Esophagus muscularis mucosa (tissue), 4 donors: Measurements from ENCODE around the gene HABP4. TPM values are rescaled to one million over a fixed set of nuclear protein-coding genes. Genes with fewer than 3 reads are reported as not detected.

ENCODE experiments used
- DNase-seq: peaks from one replicate; pipeline ENCODE4 v3.0.0-alpha.2; 2017; ENCODE audit errors: extremely low spot score
- H3K27ac ChIP-seq, 4 donors: fragments of 200-600 bp; sonication (generic); replicated peaks in 1 of 4; 1 replicate in 3 of 4; 2 replicates in 1 of 4; pipeline ENCODE4 v1.5.1; 2016 to 2019; ENCODE audit warnings: mild to moderate bottlenecking in 1 of 4
- H3K27me3 ChIP-seq, 4 donors: fragments of 200-600 bp; sonication (generic); one replicate each; pipeline versions ENCODE4 v1.5.1 to v1.6.0; 2016 to 2019
- H3K36me3 ChIP-seq, 4 donors: fragments of 200-600 bp; sonication (generic); one replicate each; pipeline ENCODE4 v1.5.1; 2016 to 2019
- H3K4me1 ChIP-seq, 4 donors: fragments of 200-600 bp; sonication (generic); one replicate each; pipeline ENCODE4 v1.5.1; 2016 to 2019
- H3K4me3 ChIP-seq, 4 donors: fragments of 200-600 bp; sonication (generic); 1 replicate in 2 of 4; 2 replicates in 2 of 4; pipeline ENCODE4 v1.5.1; 2016 to 2019; ENCODE audit warnings: mild to moderate bottlenecking in 4 of 4, moderate library complexity in 1 of 4
- H3K9me3 ChIP-seq, 4 donors: fragments of 200-600 bp; sonication (generic); 1 replicate in 3 of 4; 2 replicates in 1 of 4; pipeline ENCODE4 v1.5.1; 2016 to 2019
- EP300 ChIP-seq: sonication (generic); formaldehyde crosslinking; IDR thresholded peaks from one replicate; pipeline ENCODE4 v1.6.1; 2017; ENCODE audit warnings: antibody characterized with exemption
- POLR2A ChIP-seq: fragments of 450-650 bp; IDR thresholded peaks from one replicate; pipeline ENCODE4 v1.6.1; 2017; ENCODE audit warnings: antibody characterized with exemption, moderate library complexity, mild to moderate bottlenecking, low read depth
- POLR2AphosphoS5 ChIP-seq, 2 donors: sonication (generic); formaldehyde crosslinking; IDR thresholded peaks; one replicate each; pipeline ENCODE4 v1.6.1; 2017; ENCODE audit warnings: antibody characterized with exemption in 2 of 2
- WGBS: methylation state at CpG from one replicate; pipeline ENCODE4 v1.1.5; 2018; 5-methylcytosine and 5-hydroxymethylcytosine counted together
- intact Hi-C: fragments of 100-400 bp; cut with DNase I; formaldehyde crosslinking; loops from one replicate; pipeline ENCODE4 v1.15.1; 2023
- total RNA-seq, 4 donors: library from RNA; depleted of rRNA; stranded (reverse); fragments of >200 nt; gene quantifications; one replicate each; pipeline versions ENCODE4 v1.1.0 to v1.2.1, GENCODE V29; 2016
- TF ChIP-seq, protein P1 (sequence below), 3 experiments: fragments of 200-600 bp in 2 of 3; fragments of 450-650 bp in 1 of 3; sonication (generic) in 2 of 3; IDR thresholded peaks; one replicate each; pipeline ENCODE4 v1.5.1; 2017 to 2019; ENCODE audit warnings: antibody characterized with exemption in 3 of 3, mild to moderate bottlenecking in 2 of 3, moderate library complexity in 1 of 3

The HABP4 gene
- total RNA-seq, 4 donors from 2014 or later, result 38.4 to 97.2 (median 54.2) TPM

DNA sequence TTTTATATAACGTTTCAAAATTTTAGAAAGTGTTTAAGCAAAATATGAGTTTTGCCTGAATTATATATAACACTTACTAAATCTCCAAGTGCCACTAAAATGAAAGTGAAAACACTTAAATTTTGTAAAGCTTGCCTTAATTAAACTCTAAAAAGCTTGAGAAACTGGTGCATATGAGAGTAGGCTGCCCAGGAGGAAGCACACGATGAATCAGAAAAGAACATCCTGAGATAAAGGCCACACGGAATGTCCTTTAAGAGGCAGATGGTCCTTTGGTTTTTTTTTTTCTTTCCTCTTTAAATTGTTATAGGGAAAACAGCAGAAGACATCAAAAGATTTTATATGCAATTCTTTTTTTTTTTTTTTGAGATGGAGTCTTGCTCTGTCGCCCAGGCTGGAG, 60.3 kb downstream of the HABP4 start:
- WGBS, result 79% methylated on average over 4 of the region's 4 CpGs
- TF ChIP-seq, protein P1, sequence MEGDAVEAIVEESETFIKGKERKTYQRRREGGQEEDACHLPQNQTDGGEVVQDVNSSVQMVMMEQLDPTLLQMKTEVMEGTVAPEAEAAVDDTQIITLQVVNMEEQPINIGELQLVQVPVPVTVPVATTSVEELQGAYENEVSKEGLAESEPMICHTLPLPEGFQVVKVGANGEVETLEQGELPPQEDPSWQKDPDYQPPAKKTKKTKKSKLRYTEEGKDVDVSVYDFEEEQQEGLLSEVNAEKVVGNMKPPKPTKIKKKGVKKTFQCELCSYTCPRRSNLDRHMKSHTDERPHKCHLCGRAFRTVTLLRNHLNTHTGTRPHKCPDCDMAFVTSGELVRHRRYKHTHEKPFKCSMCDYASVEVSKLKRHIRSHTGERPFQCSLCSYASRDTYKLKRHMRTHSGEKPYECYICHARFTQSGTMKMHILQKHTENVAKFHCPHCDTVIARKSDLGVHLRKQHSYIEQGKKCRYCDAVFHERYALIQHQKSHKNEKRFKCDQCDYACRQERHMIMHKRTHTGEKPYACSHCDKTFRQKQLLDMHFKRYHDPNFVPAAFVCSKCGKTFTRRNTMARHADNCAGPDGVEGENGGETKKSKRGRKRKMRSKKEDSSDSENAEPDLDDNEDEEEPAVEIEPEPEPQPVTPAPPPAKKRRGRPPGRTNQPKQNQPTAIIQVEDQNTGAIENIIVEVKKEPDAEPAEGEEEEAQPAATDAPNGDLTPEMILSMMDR (IDR thresholded peaks at IDR 0.05), result no peak

GRCh38 chr9:96512240-96512639, 62.3 kb downstream of the HABP4 start:
- H3K36me3 ChIP-seq, result peaks cover 0 to 32% (median 16%) of the 10 kb centered on the region in 4 donors
- 96% methylated on average over 3 of the region's 3 CpGs for WGBS
- H3K4me1 ChIP-seq, result peaks cover 6 to 33% (median 20%) of the 10 kb centered on the region in 4 donors
- intact Hi-C loops, result no loop called here
- H3K27ac ChIP-seq, result no peak overlapping the region
- TF ChIP-seq POLR2A (no peak), EP300 (no peak), POLR2AphosphoS5 (IDR thresholded peaks at IDR 0.05) (no peak)
- TF ChIP-seq, protein P1 (IDR thresholded peaks at IDR 0.05), result no peak
- H3K27me3 ChIP-seq, result no peaks in the 10 kb centered on the region
- no peak overlapping the region for H3K4me3 ChIP-seq
- no peaks in the 10 kb centered on the region for H3K9me3 ChIP-seq
- no peak for DNase-seq

More for the DNA sequence above, 60.3 kb downstream of the HABP4 start:
- no peak overlapping the region for H3K4me3 ChIP-seq
- H3K27ac ChIP-seq, result no peak overlapping the region
- intact Hi-C loops, result no loop called here
- peaks cover 6 to 33% (median 15%) of the 10 kb centered on the region in 4 donors for H3K4me1 ChIP-seq
- no peaks in the 10 kb centered on the region for H3K27me3 ChIP-seq
- DNase-seq, result no peak
- H3K36me3 ChIP-seq, result peaks cover 0 to 44% (median 19%) of the 10 kb centered on the region in 4 donors
- H3K9me3 ChIP-seq, result no peaks in the 10 kb centered on the region

DNA sequence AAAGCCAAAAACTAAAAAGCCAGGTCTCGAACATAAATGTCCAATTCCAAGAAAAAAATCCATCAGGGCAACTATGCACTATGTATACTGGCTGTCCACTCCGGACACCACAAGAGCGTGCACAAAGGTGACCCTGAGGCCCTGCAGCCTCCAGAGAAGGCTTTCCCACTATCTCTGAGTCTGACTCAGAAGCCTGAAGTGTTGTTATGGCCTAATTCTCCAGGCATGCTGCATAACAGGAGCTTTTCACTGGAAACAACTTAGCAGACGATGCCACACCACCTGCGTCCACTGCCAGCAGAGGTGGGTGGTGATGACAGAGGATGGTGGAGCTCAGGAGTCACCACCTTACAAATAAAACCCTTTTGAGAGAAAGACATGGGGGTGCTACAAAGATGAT, 63.7 kb downstream of the HABP4 start:
- Histone ChIP-seq H3K27me3 (no peaks in the 10 kb centered on the region), H3K9me3 (no peaks in the 10 kb centered on the region), H3K36me3 (peaks cover 0 to 31% (median 19%) of the 10 kb centered on the region in 4 donors), H3K27ac (peak overlapping the region in 2 of 4 donors; percentile 28 to 45), H3K4me1 (peaks cover 6 to 24% (median 19%) of the 10 kb centered on the region in 4 donors), H3K4me3 (no peak overlapping the region)
- TF ChIP-seq POLR2AphosphoS5 (IDR thresholded peaks at IDR 0.05), result no peak
- TF ChIP-seq, protein P1 (IDR thresholded peaks at IDR 0.05), result no peak
- intact Hi-C loops, result no loop called here
- no peak for DNase-seq
- 92% methylated on average over 5 of the region's 5 CpGs for WGBS

DNA sequence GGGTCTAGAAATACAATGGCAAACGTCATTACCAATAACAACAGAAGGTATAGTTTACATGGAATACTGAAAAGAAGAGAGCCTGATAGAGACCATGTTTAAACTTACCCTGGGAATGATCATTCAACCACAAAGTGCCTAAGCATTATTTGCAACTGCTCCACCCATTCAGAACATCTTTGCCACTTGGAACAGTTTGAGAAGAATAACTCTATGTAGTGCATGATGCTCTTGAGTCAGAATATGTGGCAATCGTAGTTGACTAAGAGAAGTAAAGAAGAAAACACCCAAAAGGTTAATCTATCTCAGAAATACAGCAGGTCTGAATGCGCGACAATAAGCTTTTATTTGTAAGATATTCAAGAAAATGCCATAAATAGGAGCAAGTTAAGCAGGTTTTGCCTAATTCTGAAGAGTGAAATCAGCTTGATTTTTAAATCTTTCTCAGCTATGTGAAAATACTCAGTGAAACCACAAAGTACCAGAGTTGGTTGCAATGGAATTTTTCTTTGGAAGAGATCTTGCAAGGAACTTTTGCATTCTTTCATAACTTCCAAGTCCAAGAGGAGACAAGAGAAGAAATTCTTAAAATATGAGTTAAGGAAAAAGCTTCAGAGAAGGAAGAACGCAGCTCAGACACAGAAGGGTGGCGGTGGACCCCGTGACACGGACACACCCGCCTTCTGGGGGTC, 64.3 kb downstream of the HABP4 start:
- DNase-seq, result no peak
- Histone ChIP-seq H3K27me3 (no peaks in the 10 kb centered on the region), H3K4me3 (peak overlapping the region in 1 of 4 donors; percentile 8), H3K9me3 (no peaks in the 10 kb centered on the region), H3K27ac (peak overlapping the region; percentile 25 to 68 (median 58)), H3K4me1 (peaks cover 6 to 24% (median 16%) of the 10 kb centered on the region in 4 donors), H3K36me3 (peaks cover 0 to 31% (median 20%) of the 10 kb centered on the region in 4 donors)
- 74% methylated on average over 9 of the region's 9 CpGs for WGBS
- intact Hi-C loops, result no loop called here
- TF ChIP-seq POLR2AphosphoS5 (IDR thresholded peaks at IDR 0.05) (no peak), EP300 (no peak)
- TF ChIP-seq, protein P1 (IDR thresholded peaks at IDR 0.05), result no peak

GRCh38 chr9:96514800-96515158, 64.8 kb downstream of the HABP4 start:
- Histone ChIP-seq H3K36me3 (peaks cover 0 to 31% (median 20%) of the 10 kb centered on the region in 4 donors), H3K27ac (peak overlapping the region; percentile 25 to 68 (median 58)), H3K27me3 (no peaks in the 10 kb centered on the region), H3K4me3 (no peak overlapping the region), H3K9me3 (no peaks in the 10 kb centered on the region), H3K4me1 (peaks cover 6 to 24% (median 16%) of the 10 kb centered on the region in 4 donors)
- no peak for DNase-seq
- no peak for TF ChIP-seq POLR2A
- no peak for TF ChIP-seq EP300
- TF ChIP-seq, protein P1 (IDR thresholded peaks at IDR 0.05), result no peak
- no peak for TF ChIP-seq POLR2AphosphoS5 (IDR thresholded peaks at IDR 0.05)
- intact Hi-C loops, result no loop called here
- 72% methylated on average over 3 of the region's 3 CpGs for WGBS
